Ectodermal cell (in vitro differentiated cells): ENCODE data around the gene CEP295NL.

Source experiments
- H3K27ac ChIP-seq: 2 replicates; pipeline ENCODE4 v1.7.0; 2013; ENCODE audit warnings: mild to moderate bottlenecking, low read depth, low read length; ENCODE audit not compliant: insufficient read depth, poor library complexity, severe bottlenecking
- H3K27me3 ChIP-seq: 2 replicates; pipeline ENCODE4 v1.7.0; 2013; ENCODE audit warnings: mild to moderate bottlenecking, low read length; ENCODE audit not compliant: insufficient read depth, control insufficient read depth, poor library complexity, severe bottlenecking
- H3K36me3 ChIP-seq: one replicate; pipeline ENCODE4 v1.7.0; 2013; ENCODE audit warnings: low read length; ENCODE audit not compliant: control insufficient read depth, insufficient read depth
- H3K4me1 ChIP-seq: one replicate; pipeline ENCODE4 v1.7.0; 2013; ENCODE audit warnings: low read length; ENCODE audit not compliant: control insufficient read depth, insufficient read depth
- H3K4me3 ChIP-seq: 2 replicates; pipeline ENCODE4 v1.7.0; 2013; ENCODE audit warnings: low read depth, low read length, control low read depth; ENCODE audit not compliant: insufficient read depth
- H3K9me3 ChIP-seq: 2 replicates; pipeline ENCODE4 v1.7.0; 2013; ENCODE audit warnings: mild to moderate bottlenecking, low read length, moderate library complexity; ENCODE audit not compliant: control insufficient read depth
- WGBS, 2 experiments: methylation state at CpG; one replicate each; pipeline ENCODE4 v1.1.7; 2013; ENCODE audit warnings: missing lambda C conversion rate in 2 of 2; 5-methylcytosine and 5-hydroxymethylcytosine counted together

Gene CEP295NL

DNA sequence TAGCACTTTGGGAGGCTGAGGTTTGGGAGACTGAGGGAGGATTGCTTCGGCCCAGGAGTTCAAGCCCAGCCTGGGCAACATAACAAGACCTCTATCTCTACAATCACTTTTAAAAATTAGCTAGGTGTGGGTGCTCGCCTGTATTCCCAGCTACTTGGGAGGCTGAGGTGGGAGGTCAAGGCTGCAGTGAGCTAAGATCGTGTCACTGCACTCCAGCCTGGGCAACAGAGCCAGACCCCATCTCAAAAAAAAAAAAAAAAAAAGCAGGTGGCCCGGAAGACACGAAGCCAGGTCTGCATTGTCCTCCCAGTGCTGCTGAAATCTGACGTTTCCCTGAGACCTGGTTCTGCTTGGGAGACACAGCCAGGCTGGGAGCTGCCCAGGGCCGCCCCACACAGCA is 41.0 kb upstream of the CEP295NL start:
- H3K27me3 ChIP-seq, result no peaks in the 10 kb centered on the region
- H3K4me3 ChIP-seq, result no peak overlapping the region
- 86 to 92% methylated on average over 7 of the region's 7 CpGs for WGBS, 2 experiments
- no peak overlapping the region for H3K27ac ChIP-seq
- H3K9me3 ChIP-seq, result no peaks in the 10 kb centered on the region
- no peaks in the 10 kb centered on the region for H3K36me3 ChIP-seq
- H3K4me1 ChIP-seq, result no peaks in the 10 kb centered on the region

DNA sequence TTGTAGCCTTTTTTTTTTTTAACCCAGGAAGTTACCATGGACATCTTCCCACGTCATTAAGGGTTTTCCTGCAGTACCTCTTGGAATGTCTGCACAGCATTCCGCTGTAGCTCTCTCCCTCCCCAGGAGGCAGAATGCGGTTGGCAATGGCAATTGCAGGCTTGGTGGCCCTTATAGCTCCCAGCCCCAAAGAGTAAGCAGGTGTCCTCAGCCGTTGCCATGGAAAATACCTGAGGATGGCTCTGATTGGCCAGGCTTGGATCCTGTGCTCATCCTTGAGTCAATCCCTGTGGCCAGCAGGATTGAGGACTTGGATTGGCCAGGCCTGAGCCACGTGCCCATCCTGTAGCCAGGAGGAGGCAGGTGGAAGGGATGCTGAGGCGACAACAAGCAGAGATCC is 37.7 kb upstream of the CEP295NL start:
- no peak overlapping the region for H3K4me3 ChIP-seq
- 71 to 73% methylated on average over 6 of the region's 6 CpGs for WGBS, 2 experiments
- no peak overlapping the region for H3K27ac ChIP-seq
- no peaks in the 10 kb centered on the region for H3K27me3 ChIP-seq
- no peaks in the 10 kb centered on the region for H3K36me3 ChIP-seq
- no peaks in the 10 kb centered on the region for H3K4me1 ChIP-seq
- H3K9me3 ChIP-seq, result no peaks in the 10 kb centered on the region

GRCh38 chr17:78940258-78940657 is 37.3 kb upstream of the CEP295NL start:
- H3K27me3 ChIP-seq, result no peaks in the 10 kb centered on the region
- no peaks in the 10 kb centered on the region for H3K36me3 ChIP-seq
- no peaks in the 10 kb centered on the region for H3K4me1 ChIP-seq
- no peak overlapping the region for H3K27ac ChIP-seq
- WGBS, 2 experiments, result 79 to 86% methylated on average over 4 to 5 of the region's 5 CpGs
- H3K9me3 ChIP-seq, result no peaks in the 10 kb centered on the region
- no peak overlapping the region for H3K4me3 ChIP-seq

GRCh38 chr17:78939615-78940014 is 36.6 kb upstream of the CEP295NL start:
- no peaks in the 10 kb centered on the region for H3K27me3 ChIP-seq
- peaks cover 5% of the 10 kb centered on the region for H3K4me1 ChIP-seq
- no peak overlapping the region for H3K27ac ChIP-seq
- no peaks in the 10 kb centered on the region for H3K36me3 ChIP-seq
- H3K4me3 ChIP-seq, result no peak overlapping the region
- 90% methylated on average over 6 of the region's 6 CpGs for WGBS, 2 experiments
- H3K9me3 ChIP-seq, result no peaks in the 10 kb centered on the region

DNA sequence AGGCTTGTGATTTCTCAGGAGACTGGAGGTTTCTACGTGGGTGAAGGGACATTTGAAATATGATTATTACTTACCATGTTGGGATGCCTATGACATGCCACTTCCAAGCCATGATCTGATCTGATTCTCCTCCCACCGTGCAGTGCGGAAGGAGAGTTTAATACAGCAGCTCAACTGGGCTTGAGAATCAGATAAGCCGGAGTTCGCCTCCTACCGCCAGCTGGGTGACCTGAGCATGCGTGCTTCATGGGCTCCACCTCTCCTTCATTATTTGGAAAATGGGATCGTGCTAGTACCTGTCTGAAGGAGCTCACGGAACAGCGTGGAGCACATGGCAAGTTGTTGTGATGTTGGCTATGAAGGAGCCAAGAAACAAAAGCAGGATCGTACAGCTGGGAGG is 34.6 kb upstream of the CEP295NL start:
- peaks cover 15% of the 10 kb centered on the region for H3K4me1 ChIP-seq
- no peak overlapping the region for H3K27ac ChIP-seq
- no peak overlapping the region for H3K4me3 ChIP-seq
- H3K36me3 ChIP-seq, result no peaks in the 10 kb centered on the region
- WGBS, 2 experiments, result 86% methylated on average over 11 of the region's 11 CpGs
- H3K27me3 ChIP-seq, result no peaks in the 10 kb centered on the region
- no peaks in the 10 kb centered on the region for H3K9me3 ChIP-seq

- H3K4me1 ChIP-seq, result peaks cover 15% of the 10 kb centered on the region
- H3K4me3 ChIP-seq, result no peak overlapping the region
- WGBS, 2 experiments, result 90 to 91% methylated on average over 33 of the region's 33 CpGs
- H3K27ac ChIP-seq, result no peak overlapping the region
- H3K27me3 ChIP-seq, result no peaks in the 10 kb centered on the region
- no peaks in the 10 kb centered on the region for H3K36me3 ChIP-seq
- H3K9me3 ChIP-seq, result no peaks in the 10 kb centered on the region
Measured at GRCh38 chr17:78935419-78936323, 32.7 kb upstream of the CEP295NL start.

DNA sequence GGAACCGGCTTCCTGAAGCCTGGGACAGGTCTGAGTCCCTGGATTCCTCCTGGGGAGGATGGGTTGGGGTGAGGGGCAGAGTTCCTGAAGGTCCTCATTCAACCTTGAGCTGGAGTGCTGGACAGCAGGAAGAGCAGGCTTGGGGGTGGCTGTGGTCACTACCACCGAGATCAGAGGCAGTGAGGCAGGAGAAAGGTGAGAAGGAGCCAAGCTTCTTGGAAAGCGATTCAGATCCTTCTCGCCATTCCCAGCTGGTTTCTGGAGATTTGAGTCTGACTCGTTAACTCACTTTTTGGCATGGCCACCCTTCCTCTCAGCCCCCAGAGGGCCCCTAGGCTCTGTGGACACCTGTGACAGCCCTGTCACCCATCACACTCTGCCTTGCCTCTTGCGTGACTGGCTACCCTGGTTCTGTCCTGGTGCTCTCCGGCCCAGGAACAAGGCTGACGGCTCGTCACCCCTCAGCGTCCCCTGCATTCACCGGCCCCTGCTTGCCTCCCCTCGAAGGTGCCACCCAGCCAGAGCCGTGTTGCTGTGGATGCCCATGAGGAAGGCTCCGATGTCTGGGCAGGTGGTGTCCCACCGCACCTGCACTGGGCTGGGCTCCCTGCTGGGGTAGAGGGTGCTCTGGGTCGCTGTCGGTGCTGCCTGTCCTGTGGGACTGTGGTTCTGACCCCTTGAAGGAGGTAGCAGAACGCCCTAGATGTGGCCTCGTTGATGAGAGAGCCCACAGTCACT is 31.8 kb upstream of the CEP295NL start:
- no peaks in the 10 kb centered on the region for H3K27me3 ChIP-seq
- H3K9me3 ChIP-seq, result no peaks in the 10 kb centered on the region
- H3K4me3 ChIP-seq, result no peak overlapping the region
- H3K27ac ChIP-seq, result peak overlapping the region; percentile 45
- peaks cover 15% of the 10 kb centered on the region for H3K4me1 ChIP-seq
- WGBS, 2 experiments, result 86 to 88% methylated on average over 19 of the region's 19 CpGs
- H3K36me3 ChIP-seq, result no peaks in the 10 kb centered on the region

- 40 to 41% methylated on average over 16 of the region's 16 CpGs for WGBS, 2 experiments
- Histone ChIP-seq H3K27ac (peak overlapping the region; percentile 45), H3K4me3 (no peak overlapping the region)
Measured at GRCh38 chr17:78933959-78934568, 31.1 kb upstream of the CEP295NL start.

DNA sequence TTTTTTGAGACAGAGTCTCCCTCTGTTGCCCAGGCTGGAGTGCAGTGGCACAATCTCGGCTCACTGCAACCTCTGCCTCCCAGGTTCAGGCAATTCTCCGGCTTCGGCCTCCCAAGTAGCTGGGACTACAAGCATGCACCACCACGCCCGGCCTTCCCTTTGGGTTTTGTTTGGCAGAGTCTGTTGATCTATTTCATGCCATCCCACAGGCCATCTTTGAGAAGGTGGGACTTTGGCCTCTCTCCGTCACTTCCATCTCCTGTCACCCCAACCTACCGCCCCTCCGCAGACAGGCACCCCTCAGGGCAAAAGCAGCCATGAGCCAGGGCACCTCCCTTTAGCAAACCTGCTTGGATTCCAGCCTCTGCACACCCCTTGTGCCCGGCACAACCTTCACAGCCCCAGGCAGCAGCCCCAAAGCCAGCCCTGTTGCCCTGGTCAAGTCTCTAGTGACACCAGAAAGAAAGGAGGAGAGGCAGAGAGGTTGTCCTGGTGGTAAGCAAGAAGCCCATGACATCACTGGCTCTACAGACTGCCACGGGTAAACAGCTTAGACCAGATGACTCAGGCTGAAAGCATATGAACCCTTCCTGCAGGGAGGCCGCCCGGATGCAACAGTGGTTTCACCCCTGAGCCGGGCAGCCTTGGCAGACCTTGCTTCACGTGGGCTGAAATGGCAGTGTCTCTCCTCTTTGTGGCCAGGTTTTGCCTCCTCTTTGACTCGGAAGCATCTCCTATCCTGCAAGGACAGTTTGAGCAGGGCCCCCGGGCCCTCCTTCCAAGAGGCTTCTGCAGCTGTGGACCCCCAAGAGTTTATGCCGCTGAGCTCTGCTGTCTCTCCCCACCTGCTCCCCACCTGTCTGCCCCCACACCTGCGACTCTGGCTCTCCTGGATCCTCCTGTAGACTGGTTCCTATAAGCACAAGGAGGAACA is 30.3 kb upstream of the CEP295NL start:
- Histone ChIP-seq H3K9me3 (no peaks in the 10 kb centered on the region), H3K27ac (no peak overlapping the region), H3K27me3 (no peaks in the 10 kb centered on the region), H3K4me1 (peaks cover 15% of the 10 kb centered on the region), H3K36me3 (no peaks in the 10 kb centered on the region), H3K4me3 (no peak overlapping the region)
- 90 to 92% methylated on average over 18 of the region's 18 CpGs for WGBS, 2 experiments

More at GRCh38 chr17:78933959-78934568, 31.1 kb upstream of the CEP295NL start:
- H3K36me3 ChIP-seq, result no peaks in the 10 kb centered on the region
- no peaks in the 10 kb centered on the region for H3K9me3 ChIP-seq
- peaks cover 15% of the 10 kb centered on the region for H3K4me1 ChIP-seq
- H3K27me3 ChIP-seq, result no peaks in the 10 kb centered on the region
